ENCODE data around the gene MSANTD3. TPM values are rescaled to one million over a fixed set of nuclear protein-coding genes. Genes with fewer than 3 reads are reported as not detected.

Gene MSANTD3
- total and polyA plus RNA-seq, 8 donors: 6.0 to 15.0 (median 8.2) TPM

DNA sequence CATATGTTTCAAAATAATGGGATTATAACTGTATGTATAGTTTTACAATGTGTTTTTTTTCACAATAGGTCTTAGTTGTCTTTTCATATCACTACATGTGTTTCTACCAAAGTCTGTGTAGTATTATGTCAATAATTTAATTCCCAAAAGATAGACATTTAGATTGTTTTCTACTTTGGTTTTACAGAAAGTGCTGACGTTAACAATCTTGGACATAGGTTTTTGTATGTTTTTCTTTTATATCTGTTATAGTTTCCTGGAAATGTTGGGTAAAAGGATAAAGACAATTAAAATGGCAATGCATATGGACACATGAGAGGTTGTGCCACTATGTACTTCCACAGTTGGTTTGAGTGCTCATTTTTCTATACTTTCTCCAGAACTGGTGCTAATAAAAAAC lies 61.2 kb downstream of the MSANTD3 start:
- WGBS, 2 donors: 85 to 97% methylated on average over 1 of the region's 1 CpG
- TF ChIP-seq, protein P1, sequence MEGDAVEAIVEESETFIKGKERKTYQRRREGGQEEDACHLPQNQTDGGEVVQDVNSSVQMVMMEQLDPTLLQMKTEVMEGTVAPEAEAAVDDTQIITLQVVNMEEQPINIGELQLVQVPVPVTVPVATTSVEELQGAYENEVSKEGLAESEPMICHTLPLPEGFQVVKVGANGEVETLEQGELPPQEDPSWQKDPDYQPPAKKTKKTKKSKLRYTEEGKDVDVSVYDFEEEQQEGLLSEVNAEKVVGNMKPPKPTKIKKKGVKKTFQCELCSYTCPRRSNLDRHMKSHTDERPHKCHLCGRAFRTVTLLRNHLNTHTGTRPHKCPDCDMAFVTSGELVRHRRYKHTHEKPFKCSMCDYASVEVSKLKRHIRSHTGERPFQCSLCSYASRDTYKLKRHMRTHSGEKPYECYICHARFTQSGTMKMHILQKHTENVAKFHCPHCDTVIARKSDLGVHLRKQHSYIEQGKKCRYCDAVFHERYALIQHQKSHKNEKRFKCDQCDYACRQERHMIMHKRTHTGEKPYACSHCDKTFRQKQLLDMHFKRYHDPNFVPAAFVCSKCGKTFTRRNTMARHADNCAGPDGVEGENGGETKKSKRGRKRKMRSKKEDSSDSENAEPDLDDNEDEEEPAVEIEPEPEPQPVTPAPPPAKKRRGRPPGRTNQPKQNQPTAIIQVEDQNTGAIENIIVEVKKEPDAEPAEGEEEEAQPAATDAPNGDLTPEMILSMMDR (IDR thresholded peaks at IDR 0.05): no peak
- no peaks in the 10 kb centered on the region for H3K27me3 ChIP-seq
- H3K4me3 ChIP-seq: no peak overlapping the region
- H3K4me1 ChIP-seq: no peaks in the 10 kb centered on the region
- H3K36me3 ChIP-seq: no peaks in the 10 kb centered on the region
- DNase-seq (no peak), FAIRE-seq (no peak), ATAC-seq (no peak)
- no peaks in the 10 kb centered on the region for H3K9me3 ChIP-seq
- intact Hi-C loops (cut with DNase I): no loop called here
- no peak overlapping the region for H3K27ac ChIP-seq

DNA sequence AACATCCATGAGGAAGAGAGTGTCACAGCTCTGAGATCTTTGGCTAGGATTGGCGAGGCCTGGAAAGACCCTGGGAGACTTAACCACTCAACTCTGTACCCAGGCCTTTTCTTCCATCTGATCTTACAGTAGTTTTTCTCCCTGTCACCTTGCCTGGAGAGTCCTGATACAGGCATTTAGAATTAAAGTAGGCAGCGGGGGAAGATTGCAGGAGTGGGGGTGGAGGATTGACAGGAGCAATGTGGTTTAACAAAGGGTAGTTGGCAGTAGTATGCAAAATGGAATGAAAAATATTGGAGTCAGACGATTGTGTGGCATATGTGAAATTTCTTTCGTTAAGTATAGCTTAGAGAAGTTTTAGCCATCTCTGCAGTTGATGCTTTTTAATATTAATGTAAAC lies 62.9 kb downstream of the MSANTD3 start:
- TF ChIP-seq, protein P1 (IDR thresholded peaks at IDR 0.05): no peak
- intact Hi-C loops (cut with DNase I): no loop called here
- DNase-seq: no peak
- Histone ChIP-seq H3K9me3 (no peaks in the 10 kb centered on the region), H3K36me3 (no peaks in the 10 kb centered on the region), H3K4me3 (no peak overlapping the region), H3K27ac (no peak overlapping the region), H3K27me3 (no peaks in the 10 kb centered on the region), H3K4me1 (no peaks in the 10 kb centered on the region)
- no peak for ATAC-seq
- 80 to 84% methylated on average over 4 of the region's 4 CpGs for WGBS, 2 donors
- no peak for FAIRE-seq

DNA sequence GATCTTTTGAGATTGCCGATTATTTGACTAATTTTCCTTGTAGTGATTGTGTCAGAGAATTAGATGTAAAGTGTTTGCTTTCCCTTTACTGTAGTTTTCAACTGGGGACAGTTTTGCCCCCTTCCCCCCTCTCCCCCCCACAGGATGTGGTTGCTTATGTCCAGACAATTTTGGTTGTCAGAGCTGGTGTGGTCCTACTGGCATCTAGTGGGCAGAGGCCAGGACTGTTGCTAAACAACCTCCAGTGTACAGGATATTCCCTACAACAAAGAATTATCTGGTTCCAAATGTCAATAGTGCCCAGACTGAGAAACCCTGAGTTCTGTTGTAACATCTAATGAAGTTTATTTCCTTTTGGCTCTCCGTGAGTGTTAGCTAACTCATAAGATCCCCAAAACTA lies 66.0 kb downstream of the MSANTD3 start:
- H3K9me3 ChIP-seq: no peaks in the 10 kb centered on the region
- ATAC-seq: no peak
- no peaks in the 10 kb centered on the region for H3K36me3 ChIP-seq
- no peak for DNase-seq
- no peak for FAIRE-seq
- H3K27me3 ChIP-seq: no peaks in the 10 kb centered on the region
- TF ChIP-seq, protein P1 (IDR thresholded peaks at IDR 0.05): no peak
- H3K27ac ChIP-seq: no peak overlapping the region
- intact Hi-C loops (cut with DNase I): no loop called here
- H3K4me3 ChIP-seq: no peak overlapping the region
- WGBS, 2 donors: 88 to 93% methylated on average over 2 of the region's 2 CpGs
- H3K4me1 ChIP-seq: no peaks in the 10 kb centered on the region

DNA sequence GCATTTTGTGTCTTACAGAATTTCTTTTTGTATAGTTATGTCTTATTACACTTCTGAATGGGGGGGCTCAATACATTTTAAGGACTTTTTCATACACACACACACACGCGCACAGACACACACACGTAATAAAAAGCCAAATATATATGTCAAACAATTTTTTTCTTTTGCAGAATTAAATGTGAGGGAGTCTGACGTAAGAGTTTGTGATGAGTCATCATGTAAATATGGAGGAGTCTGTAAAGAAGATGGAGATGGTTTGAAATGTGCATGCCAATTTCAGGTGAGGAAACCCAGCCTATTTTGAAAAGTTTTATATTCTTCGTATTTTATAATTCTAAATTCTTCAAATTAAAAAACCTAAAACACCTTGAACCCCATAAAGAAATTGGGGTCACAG lies 71.6 kb downstream of the MSANTD3 start:
- intact Hi-C loops (cut with DNase I): no loop called here
- Histone ChIP-seq H3K36me3 (no peaks in the 10 kb centered on the region), H3K27me3 (no peaks in the 10 kb centered on the region), H3K9me3 (no peaks in the 10 kb centered on the region), H3K4me3 (no peak overlapping the region), H3K27ac (no peak overlapping the region), H3K4me1 (no peaks in the 10 kb centered on the region)
- ATAC-seq (no peak), FAIRE-seq (no peak), DNase-seq (no peak)
- TF ChIP-seq, protein P1 (IDR thresholded peaks at IDR 0.05): no peak
- 82 to 97% methylated on average over 5 of the region's 5 CpGs for WGBS, 2 donors

DNA sequence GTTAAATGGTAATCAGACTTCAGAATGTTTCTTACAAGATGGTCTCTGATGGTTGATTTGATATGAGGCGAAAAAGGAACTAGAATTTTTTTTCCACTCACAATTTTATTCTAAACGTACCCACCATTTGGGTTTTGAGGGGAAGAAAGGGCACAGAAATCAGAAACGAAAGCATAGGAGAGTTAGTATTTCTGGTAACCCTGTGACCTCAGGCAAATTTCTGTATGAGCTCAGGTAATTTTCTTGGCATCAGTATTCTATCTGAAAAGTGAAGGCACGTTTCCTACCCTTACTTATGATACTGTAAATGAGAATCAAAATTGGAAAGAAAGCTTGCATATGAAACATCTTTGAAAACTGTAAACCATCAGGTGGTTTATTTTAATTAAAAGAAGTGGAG lies 72.5 kb downstream of the MSANTD3 start:
- ATAC-seq: no peak
- intact Hi-C loops (cut with DNase I): no loop called here
- Histone ChIP-seq H3K4me3 (no peak overlapping the region), H3K36me3 (no peaks in the 10 kb centered on the region), H3K27ac (no peak overlapping the region), H3K9me3 (no peaks in the 10 kb centered on the region), H3K27me3 (no peaks in the 10 kb centered on the region), H3K4me1 (no peaks in the 10 kb centered on the region)
- TF ChIP-seq, protein P1 (IDR thresholded peaks at IDR 0.05): no peak
- FAIRE-seq: no peak
- WGBS, 2 donors: 71 to 82% methylated on average over 4 of the region's 4 CpGs
- DNase-seq: no peak

All from pancreas (tissue), 10 donors.